HepG2 (cell line): Measurements from ENCODE around the gene TEX29. TPM values are rescaled to one million over a fixed set of nuclear protein-coding genes. Genes with fewer than 3 reads are reported as not detected.

Source experiments
- ATAC-seq: fragments of 200-7000 bp; cut with Tn5 transposase; 3 replicates; pipeline ENCODE4 v1.9.1; 2020; ENCODE audit warnings: mild to moderate bottlenecking, moderate library complexity
- BruUV-seq: library from RNA; stranded (reverse); fragments of 400-500 nt; replicated peaks from 2 replicates; lab custom pipeline; 2021; lab: Mats Ljungman, UMichigan
- CTCF ChIA-PET: fragments of 300-600 bp; formaldehyde crosslinking; extraction: SDS; loops from one replicate; lab custom pipeline; 2021; ENCODE audit warnings: low total read pairs, inconsistent platforms, low intra/inter-chr PET ratio; lab: Yijun Ruan, JAX
- POLR2A ChIA-PET: fragments of 350-600 bp; sonication (Branson Sonifier 250); formaldehyde crosslinking; loops from one replicate; lab custom pipeline; 2020; ENCODE audit warnings: antibody characterized with exemption, inconsistent platforms; lab: Yijun Ruan, JAX
- DNase-seq: peaks from one replicate; pipeline ENCODE4 v3.0.0-alpha.2; 2015; ENCODE audit warnings: low spot score
- FAIRE-seq: peaks from 3 replicates; lab custom pipeline; 2011; peaks lifted over from hg19 to GRCh38; lab: Jason Lieb, UNC
- H2AFZ ChIP-seq: one replicate; pipeline ENCODE4 v1.6.1; 2011; ENCODE audit warnings: low read length, inconsistent platforms
- H3K27ac ChIP-seq: fragments of 300-600 bp; 3 replicates; pipeline ENCODE4 v1.8.0; 2011; ENCODE audit warnings: mixed run types, mild to moderate bottlenecking, mixed read lengths, low read length, inconsistent platforms; ENCODE audit not compliant: insufficient read depth; ENCODE audit errors: extremely low read length
- H3K27me3 ChIP-seq, 2 experiments: fragments of 200-600 bp in 1 of 2; 2 replicates in 1 of 2; 3 replicates in 1 of 2; pipeline versions ENCODE4 v1.6.0 to v1.8.0; 2011; ENCODE audit warnings: low read length in 2 of 2, mild to moderate bottlenecking in 2 of 2, moderate library complexity in 2 of 2, inconsistent platforms in 1 of 2; ENCODE audit not compliant: insufficient read depth in 2 of 2, control insufficient read depth in 1 of 2
- H3K36me3 ChIP-seq, 2 experiments: fragments of 200-600 bp in 1 of 2; replicated peaks in 1 of 2; 2 replicates in 1 of 2; 3 replicates in 1 of 2; pipeline versions ENCODE4 v1.5.1 to v1.8.0; 2011; ENCODE audit warnings: low read length in 2 of 2, inconsistent platforms in 1 of 2; ENCODE audit not compliant: insufficient read depth in 2 of 2, control insufficient read depth in 1 of 2
- H3K4me1 ChIP-seq: 2 replicates; pipeline ENCODE4 v1.5.1; 2012; ENCODE audit warnings: low read length, inconsistent platforms; ENCODE audit not compliant: insufficient read depth
- H3K4me2 ChIP-seq: 2 replicates; pipeline ENCODE4 v1.6.0; 2011; ENCODE audit warnings: low read depth, low read length, inconsistent platforms
- H3K4me3 ChIP-seq, 3 experiments: fragments of 200-600 bp in 1 of 3; sonication (generic), shearing (Covaris generic) in 1 of 3; replicated peaks in 1 of 3; 2 replicates each; pipeline ENCODE4 v1.5.1; 2011 to 2016; ENCODE audit warnings: low read length in 3 of 3, inconsistent platforms in 2 of 3, low read depth in 2 of 3, mild to moderate bottlenecking in 2 of 3, control low read depth in 1 of 3, mixed read lengths in 1 of 3; ENCODE audit not compliant: insufficient read depth in 1 of 3
- H3K79me2 ChIP-seq: one replicate; pipeline ENCODE4 v1.6.1; 2011; ENCODE audit warnings: low read length, inconsistent platforms; ENCODE audit not compliant: insufficient read depth
- H3K9ac ChIP-seq: 2 replicates; pipeline ENCODE4 v1.6.0; 2011; ENCODE audit warnings: mild to moderate bottlenecking, low read depth, low read length, inconsistent platforms; ENCODE audit not compliant: insufficient read depth
- H3K9me3 ChIP-seq: 2 replicates; pipeline ENCODE4 v1.5.1; 2012; ENCODE audit warnings: mild to moderate bottlenecking, low read length
- H4K20me1 ChIP-seq: 2 replicates; pipeline ENCODE4 v1.6.0; 2011; ENCODE audit warnings: inconsistent platforms, mild to moderate bottlenecking, low read length, moderate library complexity; ENCODE audit not compliant: insufficient read depth
- CAMTA2 ChIP-seq: sonication (generic); formaldehyde crosslinking; IDR thresholded peaks from 2 replicates; pipeline ENCODE4 v1.4.0; 2020; ENCODE audit warnings: mild to moderate bottlenecking, missing genetic modification reagents, borderline replicate concordance
- FIP1L1 ChIP-seq: fragments of 200-400 bp; formaldehyde crosslinking; IDR thresholded peaks from 2 replicates; pipeline ENCODE4 v1.6.1; 2018; ENCODE audit warnings: low read depth, mild to moderate bottlenecking, low read length, moderate library complexity, borderline replicate concordance; ENCODE audit not compliant: insufficient read depth
- GTF2F1 ChIP-seq: fragments of 150-350 bp; IDR thresholded peaks from 2 replicates; pipeline ENCODE4 v1.6.1; 2014; ENCODE audit warnings: low read length
- MTA3 ChIP-seq: sonication (generic); formaldehyde crosslinking; IDR thresholded peaks from 2 replicates; pipeline ENCODE4 v1.4.0; 2020; ENCODE audit warnings: missing genetic modification reagents
- MXI1 ChIP-seq: IDR thresholded peaks from 3 replicates; pipeline ENCODE4 v1.6.1; 2012; ENCODE audit warnings: low read depth, low read length, inconsistent platforms, borderline replicate concordance
- NFATC3 ChIP-seq: sonication (generic); formaldehyde crosslinking; IDR thresholded peaks from 2 replicates; pipeline ENCODE4 v1.5.1; 2020; ENCODE audit warnings: mild to moderate bottlenecking, missing genetic modification reagents
- ZNF329 ChIP-seq: sonication (generic); formaldehyde crosslinking; IDR thresholded peaks from 2 replicates; pipeline ENCODE4 v1.9.0; 2021; ENCODE audit warnings: low read depth, mild to moderate bottlenecking, missing genetic modification reagents
- ZNF432 ChIP-seq: sonication (generic); formaldehyde crosslinking; IDR thresholded peaks from 2 replicates; pipeline ENCODE4 v1.5.0; 2020; ENCODE audit warnings: missing genetic modification reagents, mild to moderate bottlenecking, borderline replicate concordance
- ZNF441 ChIP-seq: sonication (generic); formaldehyde crosslinking; IDR thresholded peaks from 2 replicates; pipeline ENCODE4 v1.7.0; 2021; ENCODE audit warnings: missing genetic modification reagents, borderline replicate concordance
- WGBS: methylation state at CpG from one replicate; pipeline ENCODE4 v1.1.6; 2017; ENCODE audit warnings: low lambda C conversion rate; 5-methylcytosine and 5-hydroxymethylcytosine counted together
- in situ Hi-C: cut with HindIII; loops from 2 replicates; pipeline ENCODE4 v1.10.0; 2017; ENCODE audit warnings: low pct_unique_long_range_greater_than_20kb; ENCODE audit not compliant: extremely low pct_ligation_motif_present
- intact Hi-C: fragments of 100-400 bp; cut with micrococcal nuclease; formaldehyde crosslinking; loops from one replicate; pipeline ENCODE4 v1.10.0; 2022; ENCODE audit not compliant: unreplicated experiment
- polyA plus RNA-seq, 8 experiments: library from polyadenylated mRNA; depleted of rRNA in 3 of 8; stranded (reverse) in 7 of 8; unstranded in 1 of 8; fragments of >200 nt; fragmentation: Illumina TruSeq in 4 of 8; extraction: Trizol in 4 of 8; gene quantifications; 2 replicates each; pipeline versions ENCODE4 v1.2.1 to v1.2.3, GENCODE V29; 2011 to 2016; ENCODE audit warnings: low read depth in 4 of 8, missing spikeins in 1 of 8, mixed read lengths in 1 of 8; ENCODE audit not compliant: insufficient read depth in 1 of 8
- total RNA-seq, 5 experiments: library from RNA; depleted of rRNA; stranded (reverse); fragments of >200 nt; fragmentation: Illumina TruSeq; extraction: Trizol; gene quantifications; 2 replicates each; pipeline ENCODE4 v1.2.3, GENCODE V29; 2016; ENCODE audit warnings: low read depth in 1 of 5
- TF ChIP-seq, protein P1 (sequence below): sonication (generic); formaldehyde crosslinking; IDR thresholded peaks from 2 replicates; pipeline ENCODE4 v1.5.1; 2020; ENCODE audit warnings: missing genetic modification reagents, mild to moderate bottlenecking, borderline replicate concordance

The TEX29 gene
- total and polyA plus RNA-seq, 2 of the 13 experiments (the other 11 are each of a cell fraction or from before 2014, with no cell fraction given) = 0.12 to 0.22 TPM

- 35% methylated on average over 2 of the region's 4 CpGs for whole genome bisulfite sequencing
- no TSS peak for BruUV-seq
- Histone ChIP-seq H3K9me3 (no peaks in the 10 kb centered on the region), H3K4me1 (no peaks in the 10 kb centered on the region), H3K9ac (no peak overlapping the region), H3K27ac (no peak overlapping the region), H3K4me3 (no peak overlapping the region), H3K79me2 (no peaks in the 10 kb centered on the region), H3K4me2 (no peak overlapping the region), H2AFZ (no peak overlapping the region), H4K20me1 (no peaks in the 10 kb centered on the region), H3K27me3 (peaks cover 0 to 7% of the 10 kb centered on the region in 2 experiments; a peak in 1 of 5 replicates), H3K36me3 (no peaks in the 10 kb centered on the region)
- in situ Hi-C loops = no loop called here
- ATAC-seq (no peak), FAIRE-seq (no peak), DNase-seq (no peak)
- CTCF ChIA-PET = no interaction called here
- intact Hi-C loops = no loop called here
- POLR2A ChIA-PET = no interaction called here
- TF ChIP-seq, protein P1, sequence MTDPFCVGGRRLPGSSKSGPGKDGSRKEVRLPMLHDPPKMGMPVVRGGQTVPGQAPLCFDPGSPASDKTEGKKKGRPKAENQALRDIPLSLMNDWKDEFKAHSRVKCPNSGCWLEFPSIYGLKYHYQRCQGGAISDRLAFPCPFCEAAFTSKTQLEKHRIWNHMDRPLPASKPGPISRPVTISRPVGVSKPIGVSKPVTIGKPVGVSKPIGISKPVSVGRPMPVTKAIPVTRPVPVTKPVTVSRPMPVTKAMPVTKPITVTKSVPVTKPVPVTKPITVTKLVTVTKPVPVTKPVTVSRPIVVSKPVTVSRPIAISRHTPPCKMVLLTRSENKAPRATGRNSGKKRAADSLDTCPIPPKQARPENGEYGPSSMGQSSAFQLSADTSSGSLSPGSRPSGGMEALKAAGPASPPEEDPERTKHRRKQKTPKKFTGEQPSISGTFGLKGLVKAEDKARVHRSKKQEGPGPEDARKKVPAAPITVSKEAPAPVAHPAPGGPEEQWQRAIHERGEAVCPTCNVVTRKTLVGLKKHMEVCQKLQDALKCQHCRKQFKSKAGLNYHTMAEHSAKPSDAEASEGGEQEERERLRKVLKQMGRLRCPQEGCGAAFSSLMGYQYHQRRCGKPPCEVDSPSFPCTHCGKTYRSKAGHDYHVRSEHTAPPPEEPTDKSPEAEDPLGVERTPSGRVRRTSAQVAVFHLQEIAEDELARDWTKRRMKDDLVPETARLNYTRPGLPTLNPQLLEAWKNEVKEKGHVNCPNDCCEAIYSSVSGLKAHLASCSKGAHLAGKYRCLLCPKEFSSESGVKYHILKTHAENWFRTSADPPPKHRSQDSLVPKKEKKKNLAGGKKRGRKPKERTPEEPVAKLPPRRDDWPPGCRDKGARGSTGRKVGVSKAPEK = no peak
- TF ChIP-seq NFATC3 (no peak), ZNF432 (CRISPR knock-in tag) (no peak), ZNF441 (CRISPR knock-in tag) (no peak), FIP1L1 (no peak), GTF2F1 (no peak), ZNF329 (CRISPR knock-in tag) (no peak), MXI1 (no peak), CAMTA2 (CRISPR knock-in tag) (no peak), MTA3 (CRISPR knock-in tag) (no peak)
Observed at GRCh38 chr13:111337206-111337605, 16.8 kb downstream of the TEX29 start.
